PC-9 (cell line): ENCODE data around the gene RSPH4A.

Source experiments
- EZH2 ChIP-seq: fragments of 200-600 bp; sonication (generic); IDR thresholded peaks from 2 replicates; pipeline ENCODE4 v1.8.0; 2017; ENCODE audit warnings: antibody characterized with exemption, low read depth
- TF ChIP-seq, protein P1 (sequence below): fragments of 200-600 bp; sonication (generic); conservative IDR thresholded peaks from 2 replicates; pipeline ENCODE4 v1.6.1; 2017; ENCODE audit warnings: mixed run types, antibody characterized with exemption, mild to moderate bottlenecking, moderate library complexity

DNA sequence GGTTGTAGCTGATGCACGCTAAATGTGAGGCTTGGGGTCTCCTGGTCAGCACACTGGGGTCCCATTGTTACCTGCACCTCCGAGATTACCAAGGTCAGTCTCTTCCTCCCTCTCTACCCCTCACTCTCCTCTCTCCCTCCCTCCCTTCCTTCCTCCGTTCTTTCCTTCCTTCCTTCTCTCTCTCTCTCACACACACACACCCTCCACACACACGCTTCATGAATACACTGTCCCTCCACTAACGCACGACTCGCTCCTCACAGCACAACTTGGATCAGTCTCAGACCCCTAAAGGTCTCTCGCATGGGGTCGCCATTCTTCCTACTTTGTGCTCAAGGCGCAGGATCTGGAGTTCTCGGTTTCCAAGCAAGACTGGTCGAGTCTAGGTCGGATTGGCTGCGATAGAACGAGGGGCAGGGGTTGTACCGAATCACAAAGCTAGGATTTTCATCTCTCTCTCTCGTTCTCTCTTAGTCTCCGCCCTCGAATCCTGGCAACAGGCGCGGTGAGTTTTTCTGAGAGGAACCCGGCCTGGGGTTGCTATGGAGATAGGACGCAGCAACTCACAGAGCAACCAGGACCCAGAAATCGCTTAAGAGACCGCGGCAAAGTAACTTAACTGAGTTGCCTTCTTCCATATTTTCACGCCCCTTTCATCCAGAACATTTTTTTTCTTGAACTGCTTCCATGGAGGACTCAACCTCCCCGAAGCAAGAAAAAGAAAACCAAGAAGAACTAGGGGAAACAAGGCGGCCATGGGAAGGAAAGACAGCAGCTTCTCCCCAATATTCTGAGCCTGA, at the start of gene RSPH4A:
- TF ChIP-seq EZH2 = no peak
- TF ChIP-seq, protein P1, sequence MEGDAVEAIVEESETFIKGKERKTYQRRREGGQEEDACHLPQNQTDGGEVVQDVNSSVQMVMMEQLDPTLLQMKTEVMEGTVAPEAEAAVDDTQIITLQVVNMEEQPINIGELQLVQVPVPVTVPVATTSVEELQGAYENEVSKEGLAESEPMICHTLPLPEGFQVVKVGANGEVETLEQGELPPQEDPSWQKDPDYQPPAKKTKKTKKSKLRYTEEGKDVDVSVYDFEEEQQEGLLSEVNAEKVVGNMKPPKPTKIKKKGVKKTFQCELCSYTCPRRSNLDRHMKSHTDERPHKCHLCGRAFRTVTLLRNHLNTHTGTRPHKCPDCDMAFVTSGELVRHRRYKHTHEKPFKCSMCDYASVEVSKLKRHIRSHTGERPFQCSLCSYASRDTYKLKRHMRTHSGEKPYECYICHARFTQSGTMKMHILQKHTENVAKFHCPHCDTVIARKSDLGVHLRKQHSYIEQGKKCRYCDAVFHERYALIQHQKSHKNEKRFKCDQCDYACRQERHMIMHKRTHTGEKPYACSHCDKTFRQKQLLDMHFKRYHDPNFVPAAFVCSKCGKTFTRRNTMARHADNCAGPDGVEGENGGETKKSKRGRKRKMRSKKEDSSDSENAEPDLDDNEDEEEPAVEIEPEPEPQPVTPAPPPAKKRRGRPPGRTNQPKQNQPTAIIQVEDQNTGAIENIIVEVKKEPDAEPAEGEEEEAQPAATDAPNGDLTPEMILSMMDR = no peak
